Naive B cell (primary cell): ENCODE measurements around the gene DDX54. TPM values are rescaled to one million over a fixed set of nuclear protein-coding genes. Genes with fewer than 3 reads are reported as not detected.

ENCODE experiments used
- ATAC-seq, 2 donors: fragments of 150-1000 bp; cut with Tn5 transposase; 2 replicates each; pipeline ENCODE4 v1.10.0; 2021; ENCODE audit warnings: low read depth in 2 of 2, mild to moderate bottlenecking in 2 of 2, moderate library complexity in 2 of 2
- DNase-seq: peaks from one replicate; pipeline ENCODE4 v3.0.0; 2022
- H3K27ac Mint-ChIP-seq, 6 donors: one replicate each; pipeline ENCODE4 v1.8.0; 2020 to 2022; ENCODE audit warnings: mild to moderate bottlenecking in 6 of 6, mixed read lengths in 6 of 6, moderate library complexity in 5 of 6, inconsistent platforms in 2 of 6
- H3K27me3 Mint-ChIP-seq, 3 donors: one replicate each; pipeline ENCODE4 v1.8.0; 2021 to 2022; ENCODE audit warnings: mixed read lengths in 3 of 3, mild to moderate bottlenecking in 1 of 3
- H3K36me3 Mint-ChIP-seq, 2 donors: one replicate each; pipeline ENCODE4 v1.8.0; 2020 to 2022; ENCODE audit warnings: mixed read lengths in 2 of 2, inconsistent platforms in 1 of 2, mild to moderate bottlenecking in 1 of 2
- H3K4me1 Mint-ChIP-seq, 3 donors: one replicate each; pipeline ENCODE4 v1.8.0; 2020 to 2022; ENCODE audit warnings: mixed read lengths in 3 of 3, inconsistent platforms in 1 of 3, mild to moderate bottlenecking in 1 of 3, moderate library complexity in 1 of 3
- H3K4me3 Mint-ChIP-seq, 8 donors: one replicate each; pipeline ENCODE4 v1.8.0; 2020 to 2022; ENCODE audit warnings: mild to moderate bottlenecking in 8 of 8, mixed read lengths in 8 of 8, moderate library complexity in 8 of 8, inconsistent platforms in 2 of 8
- H3K9me3 Mint-ChIP-seq, 7 donors: one replicate each; pipeline ENCODE4 v1.8.0; 2020 to 2022; ENCODE audit warnings: mixed read lengths in 7 of 7, mild to moderate bottlenecking in 5 of 7, inconsistent platforms in 2 of 7, moderate library complexity in 1 of 7
- polyA plus RNA-seq, 6 donors: library from polyadenylated mRNA; unstranded; fragments of 300-500 nt; fragmentation: Illumina TruSeq; gene quantifications; one replicate each; pipeline ENCODE4 v1.2.3, GENCODE V29; 2021; ENCODE audit warnings: low read depth in 6 of 6

The DDX54 gene
- polyA plus RNA-seq, 6 donors from 2014 or later = 9.0 to 45.5 (median 25.4) TPM

DNA sequence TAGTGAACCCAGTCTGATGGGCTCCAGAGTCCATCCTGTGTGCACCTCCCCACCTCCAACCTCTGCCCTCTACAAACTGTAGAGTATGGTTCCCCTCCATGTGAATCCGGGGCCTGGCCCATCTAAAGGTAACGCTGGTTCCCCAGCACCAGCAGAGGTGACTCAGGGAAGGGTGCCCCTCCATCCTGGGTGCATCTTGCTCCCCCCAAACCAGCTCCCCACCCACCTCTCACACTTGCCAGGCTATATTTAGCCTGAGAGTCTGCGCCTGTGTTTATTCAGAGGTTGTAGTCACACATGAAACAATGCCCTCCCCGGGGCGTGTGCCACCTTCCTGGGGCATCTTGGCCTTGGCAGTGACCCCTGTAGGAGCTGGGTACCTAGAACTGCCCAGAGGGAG lies 75.9 kb downstream of the DDX54 start:
- H3K4me1 Mint-ChIP-seq = peaks cover 4 to 9% (median 8%) of the 10 kb centered on the region in 3 donors
- ATAC-seq (no peak), DNase-seq (no peak)
- H3K27me3 Mint-ChIP-seq = peaks cover 0 to 8% (median 8%) of the 10 kb centered on the region in 3 donors
- no peaks in the 10 kb centered on the region for H3K36me3 Mint-ChIP-seq
- no peaks in the 10 kb centered on the region for H3K9me3 Mint-ChIP-seq
- peak overlapping the region in 1 of 6 donors; percentile 31 for H3K27ac Mint-ChIP-seq
- H3K4me3 Mint-ChIP-seq = no peak overlapping the region

DNA sequence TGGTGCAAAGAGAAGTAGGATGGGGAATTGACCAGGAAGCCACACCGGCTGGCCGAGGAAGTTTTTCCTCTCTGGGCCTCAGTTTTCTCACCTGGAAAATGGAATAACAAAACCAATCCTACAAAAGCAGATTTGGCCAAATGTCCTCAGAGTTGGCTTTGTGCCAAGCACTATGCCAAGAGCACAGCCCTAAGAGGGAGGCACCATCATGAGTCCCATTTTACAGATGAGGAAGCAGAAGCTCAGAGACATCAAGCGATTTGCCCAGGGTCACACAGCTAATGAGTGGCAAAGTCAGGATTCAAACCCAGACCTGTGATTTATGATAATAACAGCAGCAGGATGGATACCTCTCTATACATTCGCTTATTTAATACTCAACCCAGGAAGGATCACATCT lies 77.0 kb downstream of the DDX54 start:
- Mint-ChIP-seq H3K4me1 (peaks cover 9 to 15% (median 11%) of the 10 kb centered on the region in 3 donors), H3K9me3 (no peaks in the 10 kb centered on the region), H3K36me3 (no peaks in the 10 kb centered on the region), H3K4me3 (no peak overlapping the region), H3K27ac (no peak overlapping the region), H3K27me3 (peaks cover 0 to 8% (median 8%) of the 10 kb centered on the region in 3 donors)
- DNase-seq (no peak), ATAC-seq (no peak)

Other genes with a start within 250 kb of the DDX54 start
- gene OAS3, start 247.0 kb downstream of the DDX54 start, polyA plus RNA-seq = 1 to 10 TPM; 2.9 to 8.6 (median 6.9) TPM
- gene OAS2, start 207.0 kb downstream of the DDX54 start, polyA plus RNA-seq = 10 to 100 TPM; 15.4 to 56.4 (median 37.2) TPM
- gene DTX1, start 128.7 kb downstream of the DDX54 start, polyA plus RNA-seq = 10 to 100 TPM in 3 of 6 donors, 1 to 10 TPM in 3; 1.9 to 16.8 (median 9.8) TPM
- under 1 TPM in 4 of 6 donors, not detected in 2; 0.17 to 0.48 (median 0.41) TPM for gene RASAL1, start 49.7 kb downstream of the DDX54 start, polyA plus RNA-seq
- gene CFAP73, start 35.8 kb downstream of the DDX54 start, polyA plus RNA-seq = 1 to 10 TPM in 1 of 6 donors, not detected in 5; 1.2 TPM
- gene RITA1, start 243 bp upstream of the DDX54 start, polyA plus RNA-seq = 10 to 100 TPM; 21.0 to 31.9 (median 24.1) TPM
- gene TPCN1, start 36.0 kb upstream of the DDX54 start, polyA plus RNA-seq = 10 to 100 TPM in 5 of 6 donors, 1 to 10 TPM in 1; 8.8 to 26.2 (median 18.9) TPM
- gene SLC8B1, start 149.6 kb upstream of the DDX54 start, polyA plus RNA-seq = 10 to 100 TPM in 5 of 6 donors, 1 to 10 TPM in 1; 5.3 to 35.1 (median 14.6) TPM
- gene PLBD2, start 173.1 kb upstream of the DDX54 start, polyA plus RNA-seq = 1 to 10 TPM; 1.4 to 6.0 (median 2.6) TPM
- gene SDS, start 218.4 kb upstream of the DDX54 start, polyA plus RNA-seq = not detected
- under 1 TPM in 2 of 6 donors, not detected in 4; 0.27 to 0.68 TPM for gene SDSL, start 236.9 kb upstream of the DDX54 start, polyA plus RNA-seq